GM12864 (cell line): ENCODE data around the gene PLK1.

Experiments used
- DNase-seq: peaks from one replicate; pipeline ENCODE4 v3.0.0-alpha.2; 2011; ENCODE audit warnings: low read depth
- H3K4me3 ChIP-seq: 2 replicates; pipeline ENCODE4 v1.5.1; 2011; ENCODE audit warnings: mild to moderate bottlenecking, low read depth, low read length, control low read depth
- TF ChIP-seq, protein P1 (sequence below): IDR thresholded peaks from 2 replicates; pipeline ENCODE4 v1.5.1; 2011; ENCODE audit warnings: low read depth, mild to moderate bottlenecking, moderate library complexity, low read length, control low read depth, inconsistent platforms; ENCODE audit errors: missing control alignments

PLK1 gene

GRCh38 chr16:23691483-23692189 is 12.9 kb downstream of the PLK1 start:
- TF ChIP-seq, protein P1, sequence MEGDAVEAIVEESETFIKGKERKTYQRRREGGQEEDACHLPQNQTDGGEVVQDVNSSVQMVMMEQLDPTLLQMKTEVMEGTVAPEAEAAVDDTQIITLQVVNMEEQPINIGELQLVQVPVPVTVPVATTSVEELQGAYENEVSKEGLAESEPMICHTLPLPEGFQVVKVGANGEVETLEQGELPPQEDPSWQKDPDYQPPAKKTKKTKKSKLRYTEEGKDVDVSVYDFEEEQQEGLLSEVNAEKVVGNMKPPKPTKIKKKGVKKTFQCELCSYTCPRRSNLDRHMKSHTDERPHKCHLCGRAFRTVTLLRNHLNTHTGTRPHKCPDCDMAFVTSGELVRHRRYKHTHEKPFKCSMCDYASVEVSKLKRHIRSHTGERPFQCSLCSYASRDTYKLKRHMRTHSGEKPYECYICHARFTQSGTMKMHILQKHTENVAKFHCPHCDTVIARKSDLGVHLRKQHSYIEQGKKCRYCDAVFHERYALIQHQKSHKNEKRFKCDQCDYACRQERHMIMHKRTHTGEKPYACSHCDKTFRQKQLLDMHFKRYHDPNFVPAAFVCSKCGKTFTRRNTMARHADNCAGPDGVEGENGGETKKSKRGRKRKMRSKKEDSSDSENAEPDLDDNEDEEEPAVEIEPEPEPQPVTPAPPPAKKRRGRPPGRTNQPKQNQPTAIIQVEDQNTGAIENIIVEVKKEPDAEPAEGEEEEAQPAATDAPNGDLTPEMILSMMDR = no peak
- DNase-seq = peak; percentile 16
- H3K4me3 ChIP-seq = no peak overlapping the region

- no peak for DNase-seq
- no peak overlapping the region for H3K4me3 ChIP-seq
- TF ChIP-seq, protein P1 = no peak
Observed at GRCh38 chr16:23692190-23692837, 13.6 kb downstream of the PLK1 start.

DNA sequence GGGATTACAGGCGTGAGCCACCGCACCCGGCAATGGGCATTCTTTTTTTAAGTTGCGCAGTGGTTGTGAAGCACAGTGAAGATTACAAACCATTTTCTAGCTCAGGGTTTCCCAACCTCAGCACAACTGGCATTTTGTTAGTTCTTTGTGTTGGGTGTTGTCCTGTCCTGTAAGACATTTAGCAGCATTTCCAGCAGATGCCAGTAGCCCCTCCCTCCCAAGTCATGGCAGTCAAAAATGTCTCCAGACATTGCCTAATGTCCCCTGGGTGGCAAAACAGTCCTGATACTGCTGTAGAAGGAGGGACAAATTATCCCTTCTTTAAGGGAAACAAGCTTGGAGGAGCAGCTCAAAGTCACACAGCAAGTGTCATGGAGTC is 15.6 kb downstream of the PLK1 start:
- no peak for DNase-seq
- TF ChIP-seq, protein P1 = no peak
- H3K4me3 ChIP-seq = no peak overlapping the region

DNA sequence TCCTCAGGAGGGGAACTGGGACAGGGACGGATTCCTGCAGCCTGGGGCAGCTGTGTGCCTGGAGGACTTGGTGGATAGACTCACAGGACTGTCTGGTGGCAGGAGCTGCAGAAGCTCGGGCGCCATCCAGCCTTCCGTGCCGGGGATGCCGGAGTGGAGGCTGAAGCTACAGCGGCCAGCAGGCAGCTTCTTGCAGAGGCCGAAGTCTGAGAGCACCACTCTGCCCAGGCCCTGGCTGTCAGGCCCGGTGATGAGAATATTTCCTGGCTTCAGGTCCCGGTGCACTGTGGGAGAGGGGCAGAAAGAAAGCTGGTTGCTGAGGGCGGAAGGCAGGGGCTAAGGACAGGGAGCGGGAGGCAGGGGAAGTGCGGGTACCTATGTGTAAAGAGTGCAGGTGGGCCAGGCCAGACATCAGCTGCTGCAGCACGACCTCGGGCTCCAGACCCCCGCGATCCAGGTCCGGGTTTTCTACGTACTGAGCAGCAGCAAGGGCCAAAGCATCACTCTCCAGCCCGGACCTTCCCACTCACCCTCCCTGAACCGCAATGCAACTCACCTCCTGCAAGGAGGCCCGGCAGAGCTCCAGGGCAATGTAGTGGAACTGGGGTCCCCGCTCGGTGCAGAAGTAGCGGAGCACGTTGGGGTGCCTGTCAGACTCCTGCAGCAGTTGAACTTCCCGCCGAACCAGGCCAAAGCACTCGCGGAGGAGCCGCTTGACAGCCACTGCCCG is 16.1 kb downstream of the PLK1 start:
- no peak for DNase-seq
- no peak overlapping the region for H3K4me3 ChIP-seq
- TF ChIP-seq, protein P1 = no peak

DNA sequence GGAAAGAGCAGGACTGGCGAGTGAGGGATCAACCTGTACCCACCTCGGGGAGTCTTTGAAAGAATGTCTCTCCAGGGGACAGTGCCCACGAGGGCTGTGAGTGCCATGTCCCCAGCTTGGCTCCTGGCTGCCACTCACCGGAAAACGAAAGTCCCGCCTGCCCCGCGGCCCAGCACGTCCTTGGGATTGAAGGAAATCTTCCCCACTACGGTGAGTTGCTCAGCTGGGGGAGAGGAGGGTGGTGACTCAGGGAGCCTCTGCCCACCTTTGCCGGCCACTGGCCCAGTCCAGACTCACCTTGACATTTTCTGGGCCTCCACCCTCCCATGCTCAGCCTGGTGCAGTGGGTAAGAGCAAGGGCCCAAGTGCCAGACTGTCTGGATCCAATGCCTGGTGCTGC is 17.1 kb downstream of the PLK1 start:
- H3K4me3 ChIP-seq = no peak overlapping the region
- no peak for DNase-seq
- TF ChIP-seq, protein P1 = no peak

DNA sequence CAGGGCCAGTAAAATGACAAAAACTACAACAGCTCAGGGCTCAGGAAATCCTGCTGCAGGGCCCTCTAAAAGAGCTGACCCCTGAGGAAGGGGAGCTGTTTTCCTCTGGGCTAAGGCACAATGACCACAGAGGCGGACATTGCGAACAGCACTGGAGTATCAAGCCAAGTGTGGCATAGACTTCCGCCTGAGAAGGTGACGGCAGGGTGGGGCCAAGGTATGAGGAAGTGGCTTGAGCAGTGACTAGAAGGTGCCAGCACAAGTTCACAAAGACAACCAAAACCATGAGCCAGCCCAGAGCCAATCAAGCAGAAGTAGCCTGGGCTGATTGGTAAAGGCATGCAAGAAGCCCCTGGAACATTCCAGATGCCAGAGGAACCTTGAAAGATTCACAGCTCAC is 20.4 kb downstream of the PLK1 start:
- peak; percentile 37 for DNase-seq
- no peak overlapping the region for H3K4me3 ChIP-seq
- TF ChIP-seq, protein P1 = no peak
